ENCODE data around the gene FYN. TPM values are rescaled to one million over a fixed set of nuclear protein-coding genes. Genes with fewer than 3 reads are reported as not detected.

Gene FYN
- total RNA-seq, 1 donor from 2014 or later, result 46.3 TPM

DNA sequence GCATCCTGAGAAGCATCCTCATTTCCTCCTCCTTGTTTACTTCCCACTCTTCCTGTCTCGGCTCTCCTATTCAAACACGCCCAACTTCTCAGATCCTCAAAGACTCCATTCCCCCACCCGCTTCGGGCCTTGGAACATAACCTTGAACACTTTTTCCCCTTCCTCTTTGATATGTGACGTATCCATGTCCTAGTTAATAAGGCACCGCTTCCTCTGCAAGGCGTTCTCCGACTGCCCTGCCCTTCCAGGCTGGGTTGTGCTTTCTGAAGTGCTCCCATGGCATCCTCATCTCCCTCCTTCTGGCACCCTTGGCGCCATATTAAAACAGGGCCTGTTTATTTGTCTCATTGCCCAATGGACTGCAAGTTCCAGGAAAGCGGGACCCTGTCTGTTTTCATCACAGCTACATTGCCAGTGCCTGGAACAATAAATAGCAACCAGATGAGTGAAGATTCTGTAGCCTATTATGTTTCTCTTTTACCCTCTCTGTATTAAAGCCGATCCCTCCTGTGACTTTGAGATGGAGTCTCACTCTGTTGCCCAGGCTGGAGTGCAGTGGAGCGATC, 152.2 kb downstream of the FYN start:
- H3K36me3 ChIP-seq, result peaks cover 24% of the 10 kb centered on the region
- no peak overlapping the region for H3K4me3 ChIP-seq
- H3K27ac ChIP-seq (replicated peaks), result peak overlapping the region; percentile 39
- no peaks in the 10 kb centered on the region for H3K27me3 ChIP-seq (ENCODE audit: low read depth)
- peaks cover 49% of the 10 kb centered on the region for H3K4me1 ChIP-seq
- intact Hi-C loops (cut with micrococcal nuclease), result no loop called here
- DNase-seq, result no peak
- no peaks in the 10 kb centered on the region for H3K9me3 ChIP-seq (replicated peaks)
- TF ChIP-seq, protein P1, sequence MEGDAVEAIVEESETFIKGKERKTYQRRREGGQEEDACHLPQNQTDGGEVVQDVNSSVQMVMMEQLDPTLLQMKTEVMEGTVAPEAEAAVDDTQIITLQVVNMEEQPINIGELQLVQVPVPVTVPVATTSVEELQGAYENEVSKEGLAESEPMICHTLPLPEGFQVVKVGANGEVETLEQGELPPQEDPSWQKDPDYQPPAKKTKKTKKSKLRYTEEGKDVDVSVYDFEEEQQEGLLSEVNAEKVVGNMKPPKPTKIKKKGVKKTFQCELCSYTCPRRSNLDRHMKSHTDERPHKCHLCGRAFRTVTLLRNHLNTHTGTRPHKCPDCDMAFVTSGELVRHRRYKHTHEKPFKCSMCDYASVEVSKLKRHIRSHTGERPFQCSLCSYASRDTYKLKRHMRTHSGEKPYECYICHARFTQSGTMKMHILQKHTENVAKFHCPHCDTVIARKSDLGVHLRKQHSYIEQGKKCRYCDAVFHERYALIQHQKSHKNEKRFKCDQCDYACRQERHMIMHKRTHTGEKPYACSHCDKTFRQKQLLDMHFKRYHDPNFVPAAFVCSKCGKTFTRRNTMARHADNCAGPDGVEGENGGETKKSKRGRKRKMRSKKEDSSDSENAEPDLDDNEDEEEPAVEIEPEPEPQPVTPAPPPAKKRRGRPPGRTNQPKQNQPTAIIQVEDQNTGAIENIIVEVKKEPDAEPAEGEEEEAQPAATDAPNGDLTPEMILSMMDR (IDR thresholded peaks at IDR 0.05; ENCODE audit: borderline replicate concordance), result no peak

DNA sequence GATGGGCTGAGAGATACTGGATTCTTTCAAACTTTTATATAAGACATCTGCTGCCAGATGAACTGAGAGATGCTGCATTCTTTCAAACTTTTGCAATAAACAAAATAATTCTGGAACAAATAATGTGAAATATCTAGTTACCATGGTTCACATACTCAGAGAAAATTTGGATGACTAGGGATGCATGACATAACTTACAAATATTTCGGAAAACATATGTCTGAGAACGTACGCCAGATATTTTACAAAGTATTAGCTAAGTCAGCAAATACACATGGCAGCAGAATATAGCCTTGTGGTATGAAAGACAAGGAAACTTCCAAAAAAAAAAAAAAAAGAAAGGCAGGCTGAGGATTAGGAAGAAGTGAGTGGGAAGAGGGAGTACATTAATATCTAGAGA, 154.3 kb downstream of the FYN start:
- intact Hi-C loops (cut with micrococcal nuclease), result loop anchor here (10.0 kb wide), 1 partner anchor 156 kb away; the partner anchor contains the start of gene FYN
- TF ChIP-seq, protein P1 (IDR thresholded peaks at IDR 0.05; ENCODE audit: borderline replicate concordance), result no peak
- Histone ChIP-seq H3K27me3 (ENCODE audit: low read depth) (no peaks in the 10 kb centered on the region), H3K4me3 (no peak overlapping the region), H3K9me3 (replicated peaks) (no peaks in the 10 kb centered on the region), H3K36me3 (peaks cover 27% of the 10 kb centered on the region), H3K4me1 (peaks cover 33% of the 10 kb centered on the region), H3K27ac (replicated peaks) (no peak overlapping the region)
- no peak for DNase-seq

DNA sequence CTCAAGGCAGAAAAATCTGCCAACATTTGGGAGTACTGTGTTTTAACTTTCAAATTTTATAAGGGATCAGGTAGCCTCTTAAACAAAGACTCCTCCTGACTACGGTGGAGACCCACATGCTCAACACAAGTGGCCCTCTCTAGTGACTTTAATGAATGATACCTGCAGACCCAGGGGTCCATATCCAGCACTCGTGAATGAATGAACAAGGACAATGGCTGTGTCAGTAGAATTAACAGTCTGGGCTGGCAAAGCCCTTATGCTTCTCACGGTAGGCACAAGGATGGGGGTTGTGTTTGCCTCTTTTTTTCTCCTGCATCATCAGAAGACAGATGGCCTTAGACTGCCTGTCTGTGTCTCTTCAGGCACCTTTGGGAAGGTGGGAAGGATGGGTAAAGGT, 154.9 kb downstream of the FYN start:
- Histone ChIP-seq H3K4me3 (no peak overlapping the region), H3K27me3 (ENCODE audit: low read depth) (no peaks in the 10 kb centered on the region), H3K36me3 (peaks cover 33% of the 10 kb centered on the region), H3K9me3 (replicated peaks) (no peaks in the 10 kb centered on the region), H3K4me1 (peaks cover 28% of the 10 kb centered on the region), H3K27ac (replicated peaks) (no peak overlapping the region)
- intact Hi-C loops (cut with micrococcal nuclease), result loop anchor here (10.0 kb wide), 1 partner anchor 156 kb away; the partner anchor contains the start of gene FYN
- no peak for DNase-seq
- TF ChIP-seq, protein P1 (IDR thresholded peaks at IDR 0.05; ENCODE audit: borderline replicate concordance), result no peak

DNA sequence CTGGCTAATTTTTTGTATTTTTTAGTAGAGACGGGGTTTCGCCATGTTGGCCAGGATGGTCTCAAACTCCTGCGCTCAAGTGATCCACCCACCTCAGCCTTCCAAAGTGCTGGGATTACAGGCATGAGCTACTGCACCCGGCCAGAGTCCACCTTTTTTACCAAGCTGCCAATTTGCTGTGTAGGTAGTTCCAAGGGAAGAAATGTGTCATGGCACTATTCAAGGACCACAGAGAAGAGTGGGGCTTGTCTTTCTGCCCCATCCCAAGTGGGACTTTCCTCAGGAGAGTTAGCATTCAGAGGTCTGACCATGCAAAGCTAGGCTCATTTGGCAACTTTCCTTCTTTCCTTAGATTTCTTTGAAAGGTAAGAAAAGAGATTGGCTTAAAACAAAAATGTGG, 155.6 kb downstream of the FYN start:
- intact Hi-C loops (cut with micrococcal nuclease), result loop anchor here (10.0 kb wide), 1 partner anchor 157 kb away; the partner anchor contains the start of gene FYN
- no peaks in the 10 kb centered on the region for H3K9me3 ChIP-seq (replicated peaks)
- no peak overlapping the region for H3K4me3 ChIP-seq
- H3K27ac ChIP-seq (replicated peaks), result no peak overlapping the region
- peaks cover 28% of the 10 kb centered on the region for H3K4me1 ChIP-seq
- no peak for DNase-seq
- TF ChIP-seq, protein P1 (IDR thresholded peaks at IDR 0.05; ENCODE audit: borderline replicate concordance), result no peak
- H3K36me3 ChIP-seq, result peaks cover 36% of the 10 kb centered on the region
- H3K27me3 ChIP-seq (ENCODE audit: low read depth), result no peaks in the 10 kb centered on the region

DNA sequence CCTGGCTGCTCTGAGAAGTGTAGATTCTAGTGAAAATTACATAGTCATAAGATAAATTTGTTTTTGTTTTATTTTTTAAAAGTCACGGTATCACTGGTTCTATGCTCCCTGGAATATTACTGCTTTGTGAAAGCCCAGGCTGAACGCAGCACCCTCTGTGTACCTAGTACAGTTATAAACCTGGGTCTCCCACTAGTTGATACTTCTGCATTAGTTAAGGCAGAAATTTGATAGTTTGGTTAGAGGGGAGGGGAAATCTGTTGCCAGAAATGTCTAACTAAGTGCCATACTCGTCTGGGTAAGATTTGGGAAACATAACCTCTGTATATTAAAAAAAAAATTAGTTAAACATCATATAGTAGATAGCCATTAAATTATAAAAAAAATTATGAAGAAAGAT, 156.9 kb downstream of the FYN start:
- H3K9me3 ChIP-seq (replicated peaks), result no peaks in the 10 kb centered on the region
- no peaks in the 10 kb centered on the region for H3K27me3 ChIP-seq (ENCODE audit: low read depth)
- no peak for DNase-seq
- H3K4me3 ChIP-seq, result no peak overlapping the region
- peaks cover 28% of the 10 kb centered on the region for H3K4me1 ChIP-seq
- H3K36me3 ChIP-seq, result peaks cover 36% of the 10 kb centered on the region
- H3K27ac ChIP-seq (replicated peaks), result no peak overlapping the region
- TF ChIP-seq, protein P1 (IDR thresholded peaks at IDR 0.05; ENCODE audit: borderline replicate concordance), result no peak
- intact Hi-C loops (cut with micrococcal nuclease), result loop anchor here (10.0 kb wide), 1 partner anchor 158 kb away; the partner anchor contains the start of gene FYN

Measured in left ventricle myocardium inferior (tissue), 1 donor.